Natural killer cell treated with Interleukin-12 subunit alpha and Interleukin-12 subunit beta and Interleukin-15 and Interleukin-18, amount 100 ng/mL, for 72 hours (primary cell): ENCODE measurements around the gene UGT2B10. TPM values are rescaled to one million over a fixed set of nuclear protein-coding genes. Genes with fewer than 3 reads are reported as not detected.
"Not testable (repeated sequence)": the region's sequence is repeated elsewhere in the genome, so short reads cannot be mapped to it uniquely, and the experiment has no call there.

ENCODE experiments used
- ATAC-seq, 2 donors: fragments of 150-1000 bp; cut with Tn5 transposase in 1 of 2; sonication (Bioruptor Pico), chemical (Tn5 transposase) in 1 of 2; 2 replicates each; pipeline ENCODE4 v1.10.0; 2021
- DNase-seq: peaks from one replicate; pipeline ENCODE4 v3.0.0; 2022; ENCODE audit warnings: low spot score
- H3K27ac Mint-ChIP-seq, 2 donors: 1 replicate in 1 of 2; 2 replicates in 1 of 2; pipeline ENCODE4 v1.8.0; 2022; ENCODE audit warnings: mixed read lengths in 2 of 2, mild to moderate bottlenecking in 1 of 2, moderate library complexity in 1 of 2
- H3K27me3 Mint-ChIP-seq, 2 donors: 1 replicate in 1 of 2; 2 replicates in 1 of 2; pipeline ENCODE4 v1.8.0; 2022; ENCODE audit warnings: mixed read lengths in 2 of 2
- H3K36me3 Mint-ChIP-seq: one replicate; pipeline ENCODE4 v1.8.0; 2022; ENCODE audit warnings: mixed read lengths
- H3K4me1 Mint-ChIP-seq, 2 donors: 1 replicate in 1 of 2; 2 replicates in 1 of 2; pipeline ENCODE4 v1.8.0; 2022; ENCODE audit warnings: low read depth in 2 of 2, mixed read lengths in 2 of 2, mild to moderate bottlenecking in 1 of 2
- H3K4me3 Mint-ChIP-seq: one replicate; pipeline ENCODE4 v1.8.0; 2022; ENCODE audit warnings: mixed read lengths
- H3K9me3 Mint-ChIP-seq: 2 replicates; pipeline ENCODE4 v1.8.0; 2022; ENCODE audit warnings: mixed read lengths
- total RNA-seq, 2 donors: library from RNA; stranded (reverse); gene quantifications; one replicate each; pipeline ENCODE4 v1.2.3, GENCODE V29; 2022

UGT2B10 gene
- not detected for total RNA-seq

GRCh38 chr4:68815617-68816409, at the start of gene UGT2B10:
Gene UGT2B10 (plus strand): TSS chr4:68815994. CDS start chr4:68816020, 26 bp downstream.
- not testable (repeated sequence) for DNase-seq, H3K4me1 Mint-ChIP-seq, H3K4me3 Mint-ChIP-seq, H3K27ac Mint-ChIP-seq, ATAC-seq, H3K9me3 Mint-ChIP-seq, H3K27me3 Mint-ChIP-seq, H3K36me3 Mint-ChIP-seq

GRCh38 chr4:68771836-68772235, 44.0 kb upstream of the UGT2B10 start:
- peaks cover 19% of the 10 kb centered on the region for H3K9me3 Mint-ChIP-seq
- H3K4me1 Mint-ChIP-seq, H3K4me3 Mint-ChIP-seq, ATAC-seq, DNase-seq, H3K27me3 Mint-ChIP-seq, H3K27ac Mint-ChIP-seq, H3K36me3 Mint-ChIP-seq: not testable (repeated sequence)

- DNase-seq (no peak), ATAC-seq (no peak)
- H3K9me3 Mint-ChIP-seq: peaks cover 16% of the 10 kb centered on the region
- H3K4me1 Mint-ChIP-seq: no peaks in the 10 kb centered on the region
- no peak overlapping the region for H3K4me3 Mint-ChIP-seq
- no peaks in the 10 kb centered on the region for H3K27me3 Mint-ChIP-seq
- no peak overlapping the region for H3K27ac Mint-ChIP-seq
- H3K36me3 Mint-ChIP-seq: no peaks in the 10 kb centered on the region
Measured at GRCh38 chr4:68773699-68774098, 42.1 kb upstream of the UGT2B10 start.

- Mint-ChIP-seq H3K4me1 (no peaks in the 10 kb centered on the region), H3K27ac (no peak overlapping the region), H3K4me3 (no peak overlapping the region), H3K27me3 (no peaks in the 10 kb centered on the region), H3K9me3 (peaks cover 12% of the 10 kb centered on the region), H3K36me3 (peaks cover 6% of the 10 kb centered on the region)
- ATAC-seq (no peak), DNase-seq (no peak)
Measured at GRCh38 chr4:68780232-68780631, 35.6 kb upstream of the UGT2B10 start.

- H3K4me3 Mint-ChIP-seq: no peak overlapping the region
- no peaks in the 10 kb centered on the region for H3K4me1 Mint-ChIP-seq
- H3K9me3 Mint-ChIP-seq: peaks cover 14% of the 10 kb centered on the region
- no peaks in the 10 kb centered on the region for H3K27me3 Mint-ChIP-seq
- ATAC-seq (no peak), DNase-seq (no peak)
- H3K36me3 Mint-ChIP-seq: no peaks in the 10 kb centered on the region
- no peak overlapping the region for H3K27ac Mint-ChIP-seq
Measured at GRCh38 chr4:68797048-68797447, 18.7 kb upstream of the UGT2B10 start.

- H3K27me3 Mint-ChIP-seq: no peaks in the 10 kb centered on the region
- no peaks in the 10 kb centered on the region for H3K4me1 Mint-ChIP-seq
- ATAC-seq (no peak), DNase-seq (no peak)
- H3K27ac Mint-ChIP-seq: no peak overlapping the region
- H3K36me3 Mint-ChIP-seq: no peaks in the 10 kb centered on the region
- no peak overlapping the region for H3K4me3 Mint-ChIP-seq
- peaks cover 14% of the 10 kb centered on the region for H3K9me3 Mint-ChIP-seq
Measured at GRCh38 chr4:68797618-68798017, 18.2 kb upstream of the UGT2B10 start.

GRCh38 chr4:68803013-68803412, 12.8 kb upstream of the UGT2B10 start:
- Mint-ChIP-seq H3K4me3 (no peak overlapping the region), H3K27me3 (no peaks in the 10 kb centered on the region), H3K27ac (no peak overlapping the region), H3K9me3 (peaks cover 4% of the 10 kb centered on the region), H3K36me3 (no peaks in the 10 kb centered on the region), H3K4me1 (no peaks in the 10 kb centered on the region)
- ATAC-seq (no peak), DNase-seq (no peak)

- no peaks in the 10 kb centered on the region for H3K27me3 Mint-ChIP-seq
- no peak overlapping the region for H3K27ac Mint-ChIP-seq
- ATAC-seq (no peak), DNase-seq (no peak)
- peaks cover 10% of the 10 kb centered on the region for H3K9me3 Mint-ChIP-seq
- no peaks in the 10 kb centered on the region for H3K4me1 Mint-ChIP-seq
- no peaks in the 10 kb centered on the region for H3K36me3 Mint-ChIP-seq
- no peak overlapping the region for H3K4me3 Mint-ChIP-seq
Measured at GRCh38 chr4:68808060-68808459, 7.7 kb upstream of the UGT2B10 start.

GRCh38 chr4:68810919-68811318, 4.9 kb upstream of the UGT2B10 start:
- Mint-ChIP-seq H3K36me3 (no peaks in the 10 kb centered on the region), H3K27me3 (no peaks in the 10 kb centered on the region), H3K4me1 (no peaks in the 10 kb centered on the region), H3K9me3 (peaks cover 10% of the 10 kb centered on the region), H3K4me3 (no peak overlapping the region), H3K27ac (no peak overlapping the region)
- DNase-seq (no peak), ATAC-seq (no peak)

- not testable (repeated sequence) for ATAC-seq, H3K4me3 Mint-ChIP-seq, H3K9me3 Mint-ChIP-seq, H3K27ac Mint-ChIP-seq, H3K27me3 Mint-ChIP-seq, H3K36me3 Mint-ChIP-seq, DNase-seq, H3K4me1 Mint-ChIP-seq
Measured at GRCh38 chr4:68816410-68817265, 844 bp downstream of the UGT2B10 start.

- Mint-ChIP-seq H3K4me3 (no peak overlapping the region), H3K4me1 (no peaks in the 10 kb centered on the region), H3K27ac (no peak overlapping the region), H3K9me3 (no peaks in the 10 kb centered on the region), H3K27me3 (no peaks in the 10 kb centered on the region), H3K36me3 (no peaks in the 10 kb centered on the region)
- no peak for DNase-seq
- ATAC-seq: no peak
Measured at GRCh38 chr4:68817386-68817785, 1.6 kb downstream of the UGT2B10 start.

GRCh38 chr4:68818030-68818462, 2.3 kb downstream of the UGT2B10 start:
- not testable (repeated sequence) for H3K4me1 Mint-ChIP-seq, H3K36me3 Mint-ChIP-seq, DNase-seq, H3K9me3 Mint-ChIP-seq, H3K27ac Mint-ChIP-seq, H3K27me3 Mint-ChIP-seq, ATAC-seq, H3K4me3 Mint-ChIP-seq

- DNase-seq (no peak), ATAC-seq (no peak)
- Mint-ChIP-seq H3K9me3 (peaks cover 4% of the 10 kb centered on the region), H3K36me3 (no peaks in the 10 kb centered on the region), H3K4me3 (no peak overlapping the region), H3K27me3 (no peaks in the 10 kb centered on the region), H3K27ac (no peak overlapping the region), H3K4me1 (no peaks in the 10 kb centered on the region)
Measured at GRCh38 chr4:68831642-68832041, 15.8 kb downstream of the UGT2B10 start.

- ATAC-seq (no peak), DNase-seq (no peak)
- Mint-ChIP-seq H3K27ac (no peak overlapping the region), H3K4me3 (no peak overlapping the region), H3K4me1 (no peaks in the 10 kb centered on the region), H3K36me3 (no peaks in the 10 kb centered on the region), H3K9me3 (peaks cover 6% of the 10 kb centered on the region), H3K27me3 (no peaks in the 10 kb centered on the region)
Measured at GRCh38 chr4:68850293-68850692, 34.5 kb downstream of the UGT2B10 start.
